Stimulated activated CD4-positive, alpha-beta T cell treated with anti-CD3 and anti-CD28 coated beads, Interleukin-12 subunit alpha, Interleukin-12 subunit beta, amount 100 ng/mL, for 4 hours (primary cell): ENCODE data around the gene MAD1L1.

Experiments used
- DNase-seq: peaks from one replicate; pipeline ENCODE4 v3.0.0-alpha.2; 2020

The MAD1L1 gene

GRCh38 chr7:1854866-1855724 is 377.6 kb downstream of the MAD1L1 start:
- DNase-seq: no peak

- DNase-seq: no peak
Measured at GRCh38 chr7:1853986-1854865, 378.5 kb downstream of the MAD1L1 start.

- DNase-seq: no peak
Measured at GRCh38 chr7:1853431-1853985, 379.2 kb downstream of the MAD1L1 start.

GRCh38 chr7:1852517-1853430 is 380.0 kb downstream of the MAD1L1 start:
- DNase-seq: no peak

GRCh38 chr7:1851721-1852516 is 380.8 kb downstream of the MAD1L1 start:
- no peak for DNase-seq

- no peak for DNase-seq
Measured at GRCh38 chr7:1850976-1851571, 381.7 kb downstream of the MAD1L1 start.

- DNase-seq: no peak
Measured at GRCh38 chr7:1850111-1850975, 382.4 kb downstream of the MAD1L1 start.

GRCh38 chr7:1849351-1850041 is 383.2 kb downstream of the MAD1L1 start:
- no peak for DNase-seq

GRCh38 chr7:1848911-1849311 is 383.8 kb downstream of the MAD1L1 start:
- DNase-seq: no peak

- no peak for DNase-seq
Measured at GRCh38 chr7:1848013-1848640, 384.6 kb downstream of the MAD1L1 start.

GRCh38 chr7:1847260-1848001 is 385.3 kb downstream of the MAD1L1 start:
- no peak for DNase-seq

- DNase-seq: no peak
Measured at GRCh38 chr7:1846331-1847065, 386.2 kb downstream of the MAD1L1 start.

GRCh38 chr7:1845536-1846311 is 387.0 kb downstream of the MAD1L1 start:
- DNase-seq: no peak

- DNase-seq: no peak
Measured at GRCh38 chr7:1844951-1845390, 387.8 kb downstream of the MAD1L1 start.

GRCh38 chr7:1844336-1844950 is 388.3 kb downstream of the MAD1L1 start:
- no peak for DNase-seq

- no peak for DNase-seq
Measured at GRCh38 chr7:1843921-1844335, 388.8 kb downstream of the MAD1L1 start.
